NCI-H446 (cell line): ENCODE measurements around the gene PLEKHM3.

Experiments used
- DNase-seq, 2 experiments: peaks; one replicate each; lab custom pipeline; 2025; lab: John Stamatoyannopoulos, UW

The PLEKHM3 gene

DNA sequence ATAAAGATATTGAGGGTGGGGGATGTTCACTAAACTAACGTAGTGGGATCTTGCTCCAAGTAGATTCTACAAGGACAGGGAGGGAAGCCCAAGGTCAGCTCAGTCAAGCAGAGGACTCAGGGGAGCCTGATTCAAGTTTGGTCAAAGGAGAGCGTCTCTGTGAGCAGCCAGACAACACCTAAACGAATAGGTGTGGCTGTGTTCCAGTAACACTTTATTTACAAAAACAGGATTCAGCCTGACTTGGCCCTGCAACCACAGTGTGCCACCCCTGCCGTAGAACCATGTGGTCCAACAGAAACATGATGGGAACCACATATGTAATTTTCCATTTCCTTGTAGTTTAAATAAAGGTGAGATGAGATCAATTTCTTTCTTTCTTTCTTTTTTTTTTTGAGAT, 237.5 kb downstream of the PLEKHM3 start:
- DNase-seq = no peak

DNA sequence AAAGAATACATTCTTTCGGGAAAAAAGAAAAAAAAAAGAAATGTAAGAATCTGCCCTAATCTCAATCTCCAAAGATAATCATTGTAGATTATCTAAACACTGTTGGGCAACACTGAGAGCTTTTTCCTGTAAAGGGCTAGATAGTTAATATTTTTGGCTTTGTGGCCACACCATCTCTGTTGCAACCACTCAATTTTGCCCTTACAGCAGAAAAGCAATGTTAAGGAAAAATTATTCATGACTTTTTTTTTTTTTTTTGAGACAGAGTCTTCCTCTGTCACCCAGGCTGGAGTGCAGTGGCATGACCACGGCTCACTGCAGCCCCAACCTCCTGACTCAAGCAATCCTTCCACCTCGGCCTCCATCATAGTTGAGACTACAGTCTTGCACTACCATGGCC, 238.3 kb downstream of the PLEKHM3 start:
- no peak for DNase-seq

DNA sequence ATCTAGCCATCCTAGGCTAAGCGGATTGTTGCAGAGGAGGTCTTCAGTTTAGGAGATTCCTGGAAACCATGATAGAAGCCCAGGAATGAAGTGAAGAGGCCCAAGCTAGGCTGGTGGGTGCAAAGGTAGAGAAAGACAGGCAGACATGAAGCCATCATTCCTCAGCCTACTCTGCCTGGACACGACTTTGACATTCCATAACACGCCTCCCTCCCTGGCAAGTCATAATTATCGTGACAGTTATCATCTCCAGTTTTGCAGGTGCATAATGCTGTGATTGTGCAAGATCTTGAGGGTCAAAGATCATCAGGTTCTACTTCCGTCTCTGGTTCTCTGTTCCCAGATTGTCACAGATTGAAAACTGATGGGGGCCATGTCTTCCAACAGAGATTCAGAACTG, 240.4 kb downstream of the PLEKHM3 start:
- DNase-seq = no peak

DNA sequence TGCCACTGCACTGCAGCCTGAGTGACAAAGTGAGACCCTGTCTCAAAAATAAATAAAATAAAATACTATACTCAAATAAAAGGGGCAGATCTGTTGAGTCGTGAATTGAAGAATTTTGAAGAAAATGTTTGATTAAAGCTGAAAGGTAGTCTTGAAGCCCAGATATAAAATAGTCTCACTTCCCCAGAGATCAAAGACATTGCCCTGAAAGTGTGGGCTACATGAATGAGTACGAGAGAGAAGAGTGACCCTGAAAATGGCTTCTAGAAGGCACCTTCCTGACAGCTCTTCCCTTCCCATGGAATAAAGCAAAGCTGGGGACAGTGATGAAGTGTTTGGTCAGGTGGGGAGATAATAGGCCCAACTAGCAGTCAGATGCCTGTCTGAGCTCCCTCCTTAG, 241.8 kb downstream of the PLEKHM3 start:
- DNase-seq = no peak

DNA sequence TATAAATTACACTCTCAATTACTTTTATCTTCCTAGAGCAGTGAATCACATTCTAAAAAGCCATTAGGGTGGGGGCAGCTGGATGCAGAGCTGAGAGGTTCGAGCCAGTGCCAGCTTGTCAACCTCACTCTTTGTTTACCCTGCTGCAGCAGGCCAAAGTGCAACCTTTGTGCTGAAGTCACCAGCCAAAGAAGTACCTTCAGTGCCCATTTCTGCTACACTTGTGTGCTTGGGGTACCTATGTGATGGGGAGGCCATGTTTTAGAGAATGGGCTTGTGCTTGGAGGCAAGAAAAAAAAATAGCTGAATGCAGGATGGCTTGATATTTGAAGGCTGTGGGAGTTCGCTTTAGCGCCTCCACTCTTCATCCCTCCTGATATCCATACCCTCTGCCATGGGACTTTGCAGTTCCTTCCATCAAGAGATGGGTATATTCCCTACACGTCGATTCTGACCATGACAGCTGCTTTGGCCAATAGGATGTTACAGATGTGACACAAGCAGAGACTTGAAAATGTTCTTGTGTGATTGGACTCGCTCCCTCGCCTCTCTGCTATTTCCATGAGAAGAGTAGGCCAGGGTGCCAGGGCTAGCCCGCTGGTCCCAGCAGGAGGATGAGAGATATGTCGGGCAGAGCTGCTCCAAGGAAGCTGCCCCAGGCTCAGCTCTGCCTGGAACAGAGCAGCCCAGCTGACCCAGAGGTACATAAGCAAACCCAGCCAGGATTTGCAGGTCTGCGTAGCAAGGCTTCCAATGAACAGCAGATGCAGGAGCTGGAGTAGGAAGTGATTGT, 242.9 kb downstream of the PLEKHM3 start:
- no peak for DNase-seq

DNA sequence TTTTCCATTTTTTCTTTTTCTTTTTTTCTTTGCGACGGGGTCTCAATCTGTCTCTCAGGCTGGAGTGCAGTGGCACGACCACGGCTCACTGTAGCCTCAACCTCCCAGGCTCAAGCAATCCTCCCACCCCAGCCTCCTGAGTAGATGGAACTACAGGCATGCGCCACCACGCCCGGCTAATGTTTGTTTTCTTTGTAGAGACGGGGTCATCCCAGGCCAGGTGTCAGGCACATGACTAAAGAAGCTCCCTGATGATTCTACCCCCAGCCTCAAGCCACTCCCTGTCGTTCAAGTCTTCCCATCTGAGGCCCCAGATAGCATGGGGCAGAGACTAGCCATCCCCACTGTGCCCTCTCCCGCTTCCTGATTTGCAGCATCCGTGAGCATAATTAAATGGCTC, 245.8 kb downstream of the PLEKHM3 start:
- DNase-seq = no peak

DNA sequence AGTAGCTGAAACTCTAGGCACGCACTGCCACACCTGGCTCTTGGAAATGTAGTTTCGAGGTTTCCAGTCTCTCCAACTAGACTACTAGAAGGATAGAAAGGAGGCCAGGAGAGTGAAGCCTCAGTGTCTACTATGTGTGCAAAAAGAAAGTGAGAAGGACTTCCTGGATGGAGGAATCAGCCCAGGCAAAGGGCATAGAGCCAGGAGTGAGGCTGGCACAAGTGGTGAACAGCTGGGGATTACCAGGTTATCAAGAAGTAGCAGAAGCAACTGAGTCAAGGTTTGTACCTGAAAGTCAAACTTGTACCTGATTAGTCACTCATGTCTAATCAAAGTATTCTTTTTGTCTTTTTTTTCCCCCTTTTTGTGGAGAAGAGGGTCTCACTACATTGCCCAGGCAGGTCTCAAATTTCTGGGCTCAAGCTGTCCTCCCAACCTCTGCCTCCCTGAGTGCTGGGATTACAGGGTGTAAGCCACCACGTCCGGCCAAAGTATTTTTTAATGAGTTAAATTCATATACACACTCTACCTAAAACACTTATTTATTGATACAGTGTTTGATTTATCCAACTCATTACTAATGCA, 246.9 kb downstream of the PLEKHM3 start:
- no peak for DNase-seq

DNA sequence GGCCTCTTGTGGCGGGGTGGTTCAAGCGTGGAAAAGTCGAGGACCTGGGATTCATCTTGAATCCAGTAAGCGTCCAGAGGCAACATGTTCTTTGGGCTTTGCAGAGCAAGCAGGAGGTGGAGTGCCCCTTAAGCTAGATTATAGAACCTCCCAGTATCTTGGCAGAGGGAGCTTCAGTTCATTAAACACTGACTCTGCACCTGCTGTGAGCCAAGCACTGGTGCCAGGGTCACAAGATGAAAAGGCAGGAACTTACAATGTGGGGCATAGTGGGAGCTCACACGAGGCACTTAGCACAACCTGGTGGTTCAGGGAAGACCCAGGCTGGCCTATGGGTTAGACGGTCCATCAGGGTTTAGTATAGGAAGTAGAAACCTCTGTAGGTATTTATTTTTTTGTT, 248.2 kb downstream of the PLEKHM3 start:
- peak in 1 of 2 experiments; percentile 53 for DNase-seq

DNA sequence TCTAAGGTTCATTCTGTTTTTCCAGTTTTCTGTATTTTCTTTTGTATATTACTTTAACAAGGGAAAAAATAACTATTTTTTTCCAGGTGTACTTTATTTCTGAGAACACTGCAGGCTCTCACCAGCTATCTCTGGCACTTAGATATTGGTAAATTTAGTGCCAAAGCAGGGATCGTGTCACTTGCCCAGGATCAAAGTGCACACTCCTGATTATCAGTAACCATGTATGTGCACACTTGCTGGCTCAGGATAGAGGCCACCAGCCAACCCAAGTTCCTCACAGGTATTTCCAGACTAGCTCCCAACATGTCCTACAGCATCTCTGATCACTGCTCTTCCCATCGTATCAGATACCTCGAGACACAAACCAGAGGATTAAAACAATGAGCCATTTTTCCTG, 249.9 kb downstream of the PLEKHM3 start:
- DNase-seq = no peak

DNA sequence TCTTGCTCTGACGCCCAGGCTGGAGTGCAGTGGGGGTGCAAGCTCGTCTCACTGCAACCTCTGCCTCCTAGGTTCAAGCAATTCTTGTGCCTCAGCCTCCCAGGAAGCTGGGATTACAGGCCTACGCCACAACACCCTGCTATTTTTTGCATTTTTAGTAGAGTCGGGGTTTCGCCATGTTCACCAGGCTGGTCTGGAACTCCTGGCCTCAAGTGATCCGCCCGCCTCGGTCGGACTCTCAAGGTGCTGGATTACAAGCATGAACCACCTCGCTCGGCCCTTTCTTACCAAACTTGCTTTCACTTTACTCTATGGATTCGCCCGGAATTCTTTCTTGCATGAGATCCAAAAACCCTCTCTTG, 252.5 kb downstream of the PLEKHM3 start:
- no peak for DNase-seq

DNA sequence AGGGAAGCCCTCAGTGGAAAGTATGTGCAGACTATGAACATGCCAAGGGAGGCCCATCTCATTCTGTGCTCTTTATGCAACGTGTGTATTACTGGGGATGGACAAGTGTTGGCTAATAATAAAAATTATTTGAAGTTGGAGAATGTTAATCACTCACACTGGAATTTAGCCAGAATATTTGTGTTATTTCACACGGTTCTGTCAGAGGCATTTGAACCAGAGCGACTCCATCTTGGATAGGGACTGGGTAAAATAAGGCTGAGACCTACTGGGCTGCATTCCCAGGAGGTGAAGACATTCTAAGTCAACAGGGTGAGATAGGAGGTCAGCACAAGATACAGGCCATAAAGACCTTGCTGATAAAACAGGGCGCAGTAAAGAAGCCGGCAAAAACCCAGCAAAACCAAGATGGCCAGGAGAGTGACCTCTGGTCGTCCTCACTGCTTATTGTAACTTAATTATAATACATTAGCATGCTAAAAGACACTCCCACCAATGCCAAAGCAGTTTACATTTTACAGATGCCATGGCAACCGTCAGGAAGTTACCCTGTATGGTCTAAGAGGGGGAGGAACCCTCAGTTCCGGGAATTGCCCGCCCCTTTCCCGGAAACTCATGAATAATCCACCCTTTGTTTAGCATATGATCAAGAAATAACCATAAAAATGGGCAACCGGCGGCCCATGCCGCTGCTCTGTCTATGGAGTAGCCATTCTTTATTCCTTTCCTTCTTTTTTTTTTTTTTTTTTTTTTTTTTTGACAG, 253.1 kb downstream of the PLEKHM3 start:
- DNase-seq = no peak

DNA sequence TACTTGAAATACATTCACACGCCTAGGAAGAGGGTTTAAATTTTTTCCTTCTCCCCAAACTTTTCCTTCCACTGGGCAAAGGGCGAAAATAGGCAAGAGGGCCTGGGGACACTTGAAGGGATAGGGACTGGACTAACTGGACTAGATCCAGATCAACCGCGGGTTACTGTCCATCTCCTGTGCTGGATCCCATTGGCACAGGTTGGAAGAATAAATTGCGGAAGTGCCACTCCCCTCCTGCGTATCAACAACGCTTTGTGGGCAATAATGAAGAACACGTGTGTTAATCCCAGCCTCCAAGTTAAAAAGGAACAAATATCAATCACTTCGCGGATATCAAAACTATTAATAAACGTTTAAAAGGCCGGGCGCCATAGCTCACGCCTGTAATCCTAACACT, 253.9 kb downstream of the PLEKHM3 start:
- no peak for DNase-seq
